Stomach (tissue), 4 donors: Measurements from ENCODE around the gene ACP2.

Experiments used
- EP300 ChIP-seq: sonication (generic); formaldehyde crosslinking; IDR thresholded peaks from one replicate; pipeline ENCODE4 v1.6.1; 2017; ENCODE audit warnings: antibody characterized with exemption
- POLR2A ChIP-seq, 4 donors: fragments of 450-650 bp; IDR thresholded peaks; one replicate each; pipeline ENCODE4 v1.6.1; 2016; ENCODE audit warnings: antibody characterized with exemption in 4 of 4, control low read depth in 2 of 4, mild to moderate bottlenecking in 1 of 4, moderate library complexity in 1 of 4
- TF ChIP-seq, protein P1 (sequence below), 7 experiments: fragments of 450-650 bp in 4 of 7; fragments of 200-600 bp in 3 of 7; sonication (generic) in 3 of 7; IDR thresholded peaks; one replicate each; pipeline ENCODE4 v1.5.1; 2016 to 2019; ENCODE audit warnings: antibody characterized with exemption in 7 of 7, control low read depth in 2 of 7, mild to moderate bottlenecking in 1 of 7

DNA sequence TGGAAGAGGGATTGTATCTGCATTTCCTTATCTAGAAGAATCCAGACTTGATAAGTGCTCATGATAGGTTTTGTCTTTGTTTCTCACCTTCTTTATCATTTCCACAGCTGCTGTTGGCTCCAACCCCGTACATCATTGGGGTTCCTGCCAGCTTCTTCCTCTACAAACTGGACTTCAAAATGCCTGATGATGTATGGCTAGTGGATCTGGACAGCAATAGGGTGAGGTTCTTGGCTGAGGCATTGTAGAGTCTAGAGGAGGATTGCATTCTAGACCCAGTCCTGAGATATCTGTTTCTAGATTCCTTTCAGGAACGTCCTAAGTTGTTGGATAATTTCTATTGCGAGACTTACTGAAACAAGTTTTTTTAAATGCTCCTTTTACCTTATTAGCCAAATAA, 29.4 kb upstream of the ACP2 start:
- TF ChIP-seq, protein P1, sequence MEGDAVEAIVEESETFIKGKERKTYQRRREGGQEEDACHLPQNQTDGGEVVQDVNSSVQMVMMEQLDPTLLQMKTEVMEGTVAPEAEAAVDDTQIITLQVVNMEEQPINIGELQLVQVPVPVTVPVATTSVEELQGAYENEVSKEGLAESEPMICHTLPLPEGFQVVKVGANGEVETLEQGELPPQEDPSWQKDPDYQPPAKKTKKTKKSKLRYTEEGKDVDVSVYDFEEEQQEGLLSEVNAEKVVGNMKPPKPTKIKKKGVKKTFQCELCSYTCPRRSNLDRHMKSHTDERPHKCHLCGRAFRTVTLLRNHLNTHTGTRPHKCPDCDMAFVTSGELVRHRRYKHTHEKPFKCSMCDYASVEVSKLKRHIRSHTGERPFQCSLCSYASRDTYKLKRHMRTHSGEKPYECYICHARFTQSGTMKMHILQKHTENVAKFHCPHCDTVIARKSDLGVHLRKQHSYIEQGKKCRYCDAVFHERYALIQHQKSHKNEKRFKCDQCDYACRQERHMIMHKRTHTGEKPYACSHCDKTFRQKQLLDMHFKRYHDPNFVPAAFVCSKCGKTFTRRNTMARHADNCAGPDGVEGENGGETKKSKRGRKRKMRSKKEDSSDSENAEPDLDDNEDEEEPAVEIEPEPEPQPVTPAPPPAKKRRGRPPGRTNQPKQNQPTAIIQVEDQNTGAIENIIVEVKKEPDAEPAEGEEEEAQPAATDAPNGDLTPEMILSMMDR (IDR thresholded peaks at IDR 0.05): no peak
- TF ChIP-seq POLR2A (IDR thresholded peaks at IDR 0.05) (no peak), EP300 (no peak)
